Breast epithelium (tissue), 3 donors: ENCODE data around the gene MX1.

ENCODE experiments used
- POLR2A ChIP-seq: fragments of 450-650 bp; IDR thresholded peaks from one replicate; pipeline ENCODE4 v1.6.1; 2016; ENCODE audit warnings: antibody characterized with exemption, mild to moderate bottlenecking, moderate library complexity
- TF ChIP-seq, protein P1 (sequence below), 3 donors: fragments of 450-650 bp; IDR thresholded peaks; one replicate each; pipeline ENCODE4 v1.5.1; 2016 to 2017; ENCODE audit warnings: antibody characterized with exemption in 3 of 3, mild to moderate bottlenecking in 3 of 3, moderate library complexity in 3 of 3

DNA sequence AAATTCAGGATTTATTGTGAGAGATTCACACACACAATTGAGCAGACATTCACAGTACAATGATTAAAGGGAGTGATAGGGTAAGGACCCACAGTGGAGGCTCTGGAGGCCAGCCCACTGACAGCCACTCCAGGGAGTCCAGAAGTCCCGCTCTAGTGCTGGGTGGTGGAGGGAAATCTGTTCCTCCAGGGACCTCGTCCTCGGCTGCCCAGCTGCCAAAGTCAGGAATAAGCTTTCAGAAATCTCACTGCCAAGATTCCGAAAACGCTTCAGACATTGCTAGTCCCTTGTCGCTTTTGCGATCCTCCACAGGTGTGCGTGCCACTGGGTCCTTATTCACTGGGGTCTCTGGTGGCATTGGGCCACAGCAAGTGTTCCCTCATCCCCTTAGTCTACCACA lies 2.3 kb downstream of the MX1 start:
- TF ChIP-seq, protein P1, sequence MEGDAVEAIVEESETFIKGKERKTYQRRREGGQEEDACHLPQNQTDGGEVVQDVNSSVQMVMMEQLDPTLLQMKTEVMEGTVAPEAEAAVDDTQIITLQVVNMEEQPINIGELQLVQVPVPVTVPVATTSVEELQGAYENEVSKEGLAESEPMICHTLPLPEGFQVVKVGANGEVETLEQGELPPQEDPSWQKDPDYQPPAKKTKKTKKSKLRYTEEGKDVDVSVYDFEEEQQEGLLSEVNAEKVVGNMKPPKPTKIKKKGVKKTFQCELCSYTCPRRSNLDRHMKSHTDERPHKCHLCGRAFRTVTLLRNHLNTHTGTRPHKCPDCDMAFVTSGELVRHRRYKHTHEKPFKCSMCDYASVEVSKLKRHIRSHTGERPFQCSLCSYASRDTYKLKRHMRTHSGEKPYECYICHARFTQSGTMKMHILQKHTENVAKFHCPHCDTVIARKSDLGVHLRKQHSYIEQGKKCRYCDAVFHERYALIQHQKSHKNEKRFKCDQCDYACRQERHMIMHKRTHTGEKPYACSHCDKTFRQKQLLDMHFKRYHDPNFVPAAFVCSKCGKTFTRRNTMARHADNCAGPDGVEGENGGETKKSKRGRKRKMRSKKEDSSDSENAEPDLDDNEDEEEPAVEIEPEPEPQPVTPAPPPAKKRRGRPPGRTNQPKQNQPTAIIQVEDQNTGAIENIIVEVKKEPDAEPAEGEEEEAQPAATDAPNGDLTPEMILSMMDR (IDR thresholded peaks at IDR 0.05) = no peak
- no peak for TF ChIP-seq POLR2A
